NCI-H1092 treated with DMSO at 0.1 percent for 48 hours (cell line): ENCODE data around the gene KLK5.
"Not testable (repeated sequence)": the region's sequence is repeated elsewhere in the genome, so short reads cannot be mapped to it uniquely, and the experiment has no call there.

Source experiments
- DNase-seq: peaks from one replicate; lab custom pipeline; 2025; lab: John Stamatoyannopoulos, UW

The KLK5 gene

GRCh38 chr19:50921426-50922316, 31.2 kb downstream of the KLK5 start:
- peak; percentile 23 for DNase-seq

GRCh38 chr19:50916069-50916468, 36.8 kb downstream of the KLK5 start:
- DNase-seq, result no peak

- DNase-seq, result no peak
Observed at GRCh38 chr19:50912727-50913716, 39.8 kb downstream of the KLK5 start.

GRCh38 chr19:50912102-50912599, 40.7 kb downstream of the KLK5 start:
- DNase-seq, result no peak

- DNase-seq, result no peak
Observed at GRCh38 chr19:50911206-50912101, 41.4 kb downstream of the KLK5 start, which contains the start of gene KLK4. TSS of gene KLK4 (minus strand) at chr19:50911395. CDS start at chr19:50910738, 657 bp downstream.

GRCh38 chr19:50910722-50911121, 42.1 kb downstream of the KLK5 start:
- no peak for DNase-seq

GRCh38 chr19:50909240-50910070, 43.4 kb downstream of the KLK5 start:
- DNase-seq, result no peak

- no peak for DNase-seq
Observed at GRCh38 chr19:50908336-50908735, 44.5 kb downstream of the KLK5 start.

GRCh38 chr19:50906217-50906616, 46.6 kb downstream of the KLK5 start:
- no peak for DNase-seq

- DNase-seq, result no peak
Observed at GRCh38 chr19:50902640-50903039, 50.2 kb downstream of the KLK5 start.

GRCh38 chr19:50899569-50899968, 53.3 kb downstream of the KLK5 start:
- no peak for DNase-seq

GRCh38 chr19:50898018-50898417, 54.8 kb downstream of the KLK5 start:
- DNase-seq, result no peak

GRCh38 chr19:50897612-50898011, 55.2 kb downstream of the KLK5 start:
- no peak for DNase-seq

GRCh38 chr19:50897191-50897607, 55.6 kb downstream of the KLK5 start:
- no peak for DNase-seq

- no peak for DNase-seq
Observed at GRCh38 chr19:50896591-50897190, 56.1 kb downstream of the KLK5 start.

- DNase-seq, result not testable (repeated sequence)
Observed at GRCh38 chr19:50896089-50896590, 56.7 kb downstream of the KLK5 start.

GRCh38 chr19:50894478-50895356, 58.1 kb downstream of the KLK5 start:
- no peak for DNase-seq
